GM12891 (cell line): ENCODE data around the gene VIL1.

Experiments
- DNase-seq: peaks from one replicate; pipeline ENCODE4 v3.0.0; 2011; ENCODE audit warnings: low spot score; ENCODE audit not compliant: insufficient read length
- FAIRE-seq: peaks from 2 replicates; lab custom pipeline; 2011; peaks lifted over from hg19 to GRCh38; lab: Jason Lieb, UNC
- PAX5 ChIP-seq: IDR thresholded peaks from 2 replicates; pipeline ENCODE4 v1.6.1; 2011; ENCODE audit warnings: low read length, moderate library complexity, mild to moderate bottlenecking; ENCODE audit not compliant: insufficient read depth, severe bottlenecking
- POLR2A ChIP-seq: IDR thresholded peaks from 2 replicates; pipeline ENCODE4 v1.6.1; 2011; ENCODE audit warnings: low read depth, low read length, control low read depth
- POLR2AphosphoS5 ChIP-seq: IDR thresholded peaks from 2 replicates; pipeline ENCODE4 v1.6.1; 2011; ENCODE audit warnings: low read depth, low read length, control low read depth
- POU2F2 ChIP-seq: IDR thresholded peaks from 2 replicates; pipeline ENCODE4 v1.6.1; 2011; ENCODE audit warnings: low read depth, mild to moderate bottlenecking, control low read depth, low read length, moderate library complexity
- SPI1 ChIP-seq: IDR thresholded peaks from 2 replicates; pipeline ENCODE4 v1.6.1; 2011; ENCODE audit warnings: low read depth, low read length, control low read depth
- TAF1 ChIP-seq: IDR thresholded peaks from 2 replicates; pipeline ENCODE4 v1.6.1; 2011; ENCODE audit warnings: low read depth, low read length, control low read depth

The VIL1 gene

GRCh38 chr2:218399391-218400166, 19.3 kb upstream of the VIL1 start, which contains the start of gene CTDSP1:
Gene CTDSP1 (plus strand): TSS chr2:218399868. CDS start chr2:218400091, 223 bp downstream.
- TF ChIP-seq POU2F2 (peak; percentile 79; the same call in 1 of the 2 replicates), POLR2AphosphoS5 (no peak), TAF1 (no peak), PAX5 (peak; percentile 83), POLR2A (no peak), SPI1 (no peak)
- DNase-seq, result peak; percentile 89
- peak; percentile 98 for FAIRE-seq

DNA sequence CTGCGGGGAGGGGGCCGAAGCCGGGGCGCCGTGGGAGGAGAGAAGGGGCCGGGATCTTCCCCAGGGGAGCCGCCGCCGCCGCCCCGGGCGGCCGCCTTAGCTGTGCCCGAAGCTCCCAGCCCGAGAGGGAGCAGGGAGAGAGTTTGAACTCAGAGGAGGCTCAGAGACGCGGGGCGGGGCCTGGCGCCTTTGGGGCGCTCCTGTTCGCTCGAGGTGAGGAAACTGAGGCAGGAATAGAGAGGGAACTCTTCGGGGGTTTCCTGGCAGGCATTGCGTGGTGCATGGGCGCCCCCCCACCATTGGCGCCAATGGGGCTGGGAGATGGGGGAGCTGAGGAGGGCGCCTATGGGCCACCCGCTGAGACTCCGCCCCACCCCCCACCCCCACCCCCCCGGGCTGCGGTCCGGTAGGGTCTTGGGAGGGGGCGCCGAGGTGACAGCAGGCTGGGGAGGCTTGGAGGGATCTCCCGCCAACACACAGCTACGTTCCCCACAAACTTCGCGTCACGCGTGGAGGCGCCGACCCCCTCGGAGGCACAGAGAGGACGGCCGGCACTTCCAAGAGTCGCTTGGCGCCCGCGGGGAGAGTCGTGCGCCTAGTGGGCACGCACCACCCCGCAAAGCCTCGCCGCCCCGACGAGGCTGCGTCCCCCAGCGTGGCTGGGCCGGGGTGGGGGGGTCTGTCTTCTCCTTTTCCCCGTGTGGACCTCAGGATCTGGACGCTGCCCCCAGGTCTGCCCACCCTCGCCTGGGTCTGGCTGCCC, 18.6 kb upstream of the VIL1 start:
- TF ChIP-seq PAX5 (no peak), TAF1 (no peak), POU2F2 (no peak), SPI1 (no peak), POLR2A (no peak), POLR2AphosphoS5 (no peak)
- DNase-seq (peak; percentile 51), FAIRE-seq (peak; percentile 63)

DNA sequence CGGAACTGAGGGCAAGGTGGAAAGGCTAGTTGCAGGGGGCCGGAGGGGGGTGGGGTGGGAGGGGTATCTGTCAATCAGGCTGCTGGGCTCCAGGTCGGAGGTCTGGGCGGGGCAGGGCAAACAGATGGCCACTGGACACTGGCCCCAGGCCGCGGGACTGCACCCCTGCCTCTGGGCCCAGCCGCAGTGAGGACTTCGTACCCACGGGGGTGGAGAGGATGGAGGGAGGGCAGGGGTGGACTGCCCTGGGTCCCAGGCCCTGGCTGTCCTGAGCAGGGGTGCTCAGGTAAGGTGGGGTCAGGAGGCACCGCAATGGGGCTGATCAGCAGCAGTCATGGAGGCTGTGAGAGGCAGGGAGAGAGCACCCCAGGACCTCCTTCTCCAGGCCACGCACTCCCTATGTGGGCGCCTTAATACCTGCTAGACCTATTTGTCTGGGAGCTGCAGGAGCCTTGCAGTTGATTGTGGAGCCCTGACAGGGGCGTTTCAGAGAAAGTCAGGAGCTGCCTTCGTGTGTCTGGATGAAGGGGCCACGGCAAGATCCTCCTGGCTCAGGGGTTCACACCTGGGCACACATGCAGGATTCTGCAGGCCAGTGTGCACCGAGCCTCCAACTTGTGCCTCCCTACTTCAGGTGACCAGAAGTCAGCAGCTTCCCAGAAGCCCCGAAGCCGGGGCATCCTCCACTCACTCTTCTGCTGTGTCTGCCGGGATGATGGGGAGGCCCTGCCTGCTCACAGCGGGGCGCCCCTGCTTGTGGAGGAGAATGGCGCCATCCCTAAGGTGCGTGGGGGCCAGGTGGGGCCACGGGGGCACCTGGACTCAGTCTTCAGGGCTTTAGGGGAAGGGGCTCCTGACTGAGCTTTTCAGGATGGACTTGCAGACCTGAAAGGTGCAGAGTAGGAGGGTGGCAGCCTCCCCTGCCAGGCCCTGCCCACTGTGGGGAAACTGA, 17.7 kb upstream of the VIL1 start:
- DNase-seq (no peak), FAIRE-seq (no peak)
- TF ChIP-seq TAF1 (no peak), SPI1 (no peak), POLR2AphosphoS5 (no peak), PAX5 (no peak), POU2F2 (no peak), POLR2A (no peak)

GRCh38 chr2:218401890-218402289, 17.0 kb upstream of the VIL1 start:
- no peak for TF ChIP-seq POLR2AphosphoS5
- no peak for FAIRE-seq
- no peak for DNase-seq

DNA sequence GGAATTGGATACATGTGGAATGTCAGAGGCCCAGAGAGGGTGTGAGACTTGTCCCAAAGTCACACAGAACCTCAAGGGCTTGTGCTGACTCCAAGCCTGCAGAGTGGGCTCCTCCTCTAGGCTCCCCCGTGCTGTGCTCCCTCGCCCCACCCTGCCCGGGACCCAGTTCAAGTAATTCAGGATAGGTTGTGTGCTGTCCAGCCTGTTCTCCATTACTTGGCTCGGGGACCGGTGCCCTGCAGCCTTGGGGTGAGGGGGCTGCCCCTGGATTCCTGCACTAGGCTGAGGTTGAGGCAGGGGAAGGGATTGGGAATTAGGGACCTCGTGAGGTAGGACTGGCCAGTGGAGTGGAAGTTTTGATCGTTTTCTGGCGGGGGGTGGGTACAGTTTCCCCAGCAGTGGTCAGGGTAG, 16.4 kb upstream of the VIL1 start:
- DNase-seq, result no peak
- TF ChIP-seq POU2F2, result no peak
- TF ChIP-seq TAF1, result no peak
- no peak for TF ChIP-seq SPI1
- no peak for TF ChIP-seq POLR2A
- TF ChIP-seq POLR2AphosphoS5, result no peak
- no peak for TF ChIP-seq PAX5
- no peak for FAIRE-seq

DNA sequence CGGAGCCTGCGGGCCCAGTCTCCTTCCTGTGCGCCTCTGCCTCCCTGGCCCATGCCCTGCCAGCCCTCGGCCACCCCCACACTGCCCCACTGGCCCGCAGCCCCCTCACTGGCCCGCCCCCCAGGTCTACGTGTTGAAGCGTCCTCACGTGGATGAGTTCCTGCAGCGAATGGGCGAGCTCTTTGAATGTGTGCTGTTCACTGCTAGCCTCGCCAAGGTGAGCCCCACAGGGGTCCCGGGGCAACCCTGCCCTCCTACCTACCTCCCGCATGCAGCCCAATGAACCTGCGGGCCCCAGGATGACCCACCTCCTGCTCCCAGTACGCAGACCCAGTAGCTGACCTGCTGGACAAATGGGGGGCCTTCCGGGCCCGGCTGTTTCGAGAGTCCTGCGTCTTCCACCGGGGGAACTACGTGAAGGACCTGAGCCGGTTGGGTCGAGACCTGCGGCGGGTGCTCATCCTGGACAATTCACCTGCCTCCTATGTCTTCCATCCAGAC, 16.0 kb upstream of the VIL1 start:
- TF ChIP-seq PAX5 (no peak), POLR2AphosphoS5 (no peak), POLR2A (no peak), SPI1 (no peak), POU2F2 (no peak), TAF1 (no peak)
- no peak for DNase-seq
- FAIRE-seq, result no peak

DNA sequence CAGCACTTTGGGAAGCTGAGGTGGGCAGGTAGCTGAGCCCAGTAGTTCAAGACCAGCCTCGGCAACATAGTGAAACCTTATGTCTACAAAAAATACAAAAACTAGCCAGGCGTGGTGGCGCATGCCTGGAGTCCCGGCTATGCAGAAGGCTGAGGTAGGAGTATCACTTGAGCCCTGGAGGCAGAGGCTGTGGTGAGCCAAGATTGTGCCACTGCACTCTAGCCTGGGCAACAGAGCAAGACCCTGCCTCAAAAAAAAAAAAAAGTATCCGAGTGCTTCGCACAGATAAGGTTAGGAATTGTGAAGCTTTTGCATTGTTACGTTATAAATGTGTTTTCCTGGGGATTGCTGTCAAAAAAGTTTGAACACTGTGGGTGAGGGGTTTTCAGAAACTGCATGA, 15.1 kb upstream of the VIL1 start:
- DNase-seq (no peak), FAIRE-seq (no peak)
- TF ChIP-seq POU2F2 (no peak), SPI1 (no peak), TAF1 (no peak), POLR2A (no peak), POLR2AphosphoS5 (no peak), PAX5 (no peak)

DNA sequence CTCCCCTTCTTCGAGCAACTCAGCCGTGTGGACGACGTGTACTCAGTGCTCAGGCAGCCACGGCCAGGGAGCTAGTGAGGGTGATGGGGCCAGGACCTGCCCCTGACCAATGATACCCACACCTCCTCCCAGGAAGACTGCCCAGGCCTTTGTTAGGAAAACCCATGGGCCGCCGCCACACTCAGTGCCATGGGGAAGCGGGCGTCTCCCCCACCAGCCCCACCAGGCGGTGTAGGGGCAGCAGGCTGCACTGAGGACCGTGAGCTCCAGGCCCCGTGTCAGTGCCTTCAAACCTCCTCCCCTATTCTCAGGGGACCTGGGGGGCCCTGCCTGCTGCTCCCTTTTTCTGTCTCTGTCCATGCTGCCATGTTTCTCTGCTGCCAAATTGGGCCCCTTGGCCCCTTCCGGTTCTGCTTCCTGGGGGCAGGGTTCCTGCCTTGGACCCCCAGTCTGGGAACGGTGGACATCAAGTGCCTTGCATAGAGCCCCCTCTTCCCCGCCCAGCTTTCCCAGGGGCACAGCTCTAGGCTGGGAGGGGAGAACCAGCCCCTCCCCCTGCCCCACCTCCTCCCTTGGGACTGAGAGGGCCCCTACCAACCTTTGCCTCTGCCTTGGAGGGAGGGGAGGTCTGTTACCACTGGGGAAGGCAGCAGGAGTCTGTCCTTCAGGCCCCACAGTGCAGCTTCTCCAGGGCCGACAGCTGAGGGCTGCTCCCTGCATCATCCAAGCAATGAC, 14.4 kb upstream of the VIL1 start:
- FAIRE-seq, result no peak

More for the DNA sequence above, 14.4 kb upstream of the VIL1 start:
- no peak for DNase-seq
- TF ChIP-seq SPI1 (no peak), POLR2A (no peak), POU2F2 (no peak), PAX5 (no peak), TAF1 (no peak), POLR2AphosphoS5 (no peak)
